Neural progenitor cell (in vitro differentiated cells): Measurements from ENCODE around the gene STRC. TPM values are rescaled to one million over a fixed set of nuclear protein-coding genes. Genes with fewer than 3 reads are reported as not detected.

Source experiments
- small RNA-seq: library from RNA; depleted of rRNA; stranded (forward); fragments of <200 nt; gene quantifications from one replicate; pipeline ENCODE3, GENCODE V24; 2015
- total RNA-seq: library from RNA; depleted of rRNA; stranded (reverse); fragments of >200 nt; gene quantifications from 2 replicates; pipeline ENCODE4 v1.2.3, GENCODE V29; 2015; ENCODE audit warnings: low replicate concordance

The STRC gene
- total RNA-seq, 1 donor from 2014 or later: 0.09 TPM

Small RNA genes lying within 50 kb of the gene (small RNA-seq; reads per million reads assigned to genes)
- gene PDIA3P2 (not detected), gene RNU6-554P (not detected), gene RNU6-610P (not detected)

Other genes with a start within 250 kb of the STRC start
- gene ZSCAN29, start 247.8 kb downstream of the STRC start, total RNA-seq: 27.1 and 44.6 TPM in 2 replicates
- gene TUBGCP4, start 247.7 kb downstream of the STRC start, total RNA-seq: 14.1 and 15.6 TPM in 2 replicates
- gene TP53BP1, start 125.6 kb downstream of the STRC start, total RNA-seq: 66.5 and 73.5 TPM in 2 replicates
- gene MAP1A, start 101.2 kb downstream of the STRC start, total RNA-seq: 4.0 and 8.2 TPM in 2 replicates
- gene PPIP5K1, start 28.6 kb downstream of the STRC start, total RNA-seq: 17.0 and 35.6 TPM in 2 replicates
- gene CKMT1B, start 24.8 kb downstream of the STRC start, total RNA-seq: 4.4 and 4.6 TPM in 2 replicates
- 1.1 and 1.5 TPM in 2 replicates for gene CATSPER2, start 30.0 kb upstream of the STRC start, total RNA-seq
- 1.7 and 2.3 TPM in 2 replicates for gene CKMT1A, start 75.1 kb upstream of the STRC start, total RNA-seq
- 198 and 315 TPM in 2 replicates for gene PDIA3, start 127.6 kb upstream of the STRC start, total RNA-seq
- 3.1 and 5.1 TPM in 2 replicates for gene ELL3, start 158.2 kb upstream of the STRC start, total RNA-seq
- gene SERF2, start 173.5 kb upstream of the STRC start, total RNA-seq: 249 and 430 TPM in 2 replicates
- gene SERINC4, start 181.4 kb upstream of the STRC start, total RNA-seq: 0.50 TPM in 1 of 2 replicates, not detected in the other
- 6.7 and 8.3 TPM in 2 replicates for gene HYPK, start 181.8 kb upstream of the STRC start, total RNA-seq
- gene MFAP1, start 205.9 kb upstream of the STRC start, total RNA-seq: 42.4 and 47.3 TPM in 2 replicates
- gene WDR76, start 208.2 kb upstream of the STRC start, total RNA-seq: 31.5 and 32.6 TPM in 2 replicates